Measurements from ENCODE around the gene RAD21L1.

The RAD21L1 gene

DNA sequence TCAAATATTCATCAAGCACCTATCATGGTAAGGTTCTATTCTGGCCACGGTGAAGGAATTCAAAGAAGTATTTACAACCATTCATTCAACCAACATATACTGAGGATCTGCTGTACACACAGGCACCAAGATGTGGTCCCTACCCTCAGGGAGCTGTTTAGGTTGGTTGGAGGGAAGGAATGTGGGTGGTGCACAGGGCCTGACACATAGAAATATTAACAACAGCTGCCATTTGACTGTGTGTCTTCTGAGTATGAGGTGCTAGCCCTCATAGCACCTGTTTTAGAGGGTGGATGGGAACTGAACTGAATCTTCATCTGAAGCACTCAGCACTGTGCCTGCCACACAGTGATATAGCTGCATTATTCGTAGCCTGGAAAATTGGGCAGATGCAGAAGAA is 47.5 kb downstream of the RAD21L1 start:
- DNase-seq (ENCODE audit: low spot score) = no peak

DNA sequence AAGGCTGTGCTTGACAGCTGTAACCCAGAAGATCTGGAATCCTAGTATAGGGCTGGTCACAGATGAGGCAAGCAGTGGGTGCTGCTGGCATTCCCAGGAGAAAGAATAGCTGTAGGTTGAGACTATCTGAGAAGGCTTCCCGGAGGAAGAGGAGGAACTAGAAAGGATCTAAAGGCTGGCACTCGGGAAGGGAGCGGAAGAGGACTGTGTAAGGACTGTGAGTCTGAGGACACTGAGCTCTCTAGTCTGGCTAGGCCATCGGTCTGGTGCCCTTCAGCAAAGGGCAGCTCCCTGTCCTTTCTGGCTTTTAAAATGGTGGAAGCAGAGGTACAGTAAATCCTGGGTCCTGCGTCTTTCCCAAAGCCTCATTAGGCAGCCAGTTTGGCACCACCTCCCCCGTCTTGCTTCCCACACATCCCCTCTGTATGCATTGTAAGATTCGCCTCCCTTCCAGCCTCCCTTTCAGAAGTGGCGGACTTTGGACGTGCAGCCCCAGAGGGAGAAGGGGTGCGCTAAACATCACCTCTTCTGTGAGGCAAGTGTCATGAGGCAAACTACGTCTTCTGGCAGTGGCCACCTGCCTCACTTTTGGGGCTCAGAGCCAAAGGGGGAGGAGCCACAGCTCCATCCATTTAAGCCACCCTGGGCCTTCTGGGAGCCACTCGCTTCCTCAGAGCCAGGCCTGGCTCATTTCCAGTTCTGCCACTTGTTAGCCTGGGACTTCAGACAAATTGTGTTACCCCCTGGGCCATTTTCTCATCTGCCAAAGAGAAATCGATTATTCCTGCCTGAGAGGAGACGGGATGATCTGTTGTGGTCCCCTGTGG is 48.9 kb downstream of the RAD21L1 start:
- DNase-seq (ENCODE audit: low spot score) = no peak

DNA sequence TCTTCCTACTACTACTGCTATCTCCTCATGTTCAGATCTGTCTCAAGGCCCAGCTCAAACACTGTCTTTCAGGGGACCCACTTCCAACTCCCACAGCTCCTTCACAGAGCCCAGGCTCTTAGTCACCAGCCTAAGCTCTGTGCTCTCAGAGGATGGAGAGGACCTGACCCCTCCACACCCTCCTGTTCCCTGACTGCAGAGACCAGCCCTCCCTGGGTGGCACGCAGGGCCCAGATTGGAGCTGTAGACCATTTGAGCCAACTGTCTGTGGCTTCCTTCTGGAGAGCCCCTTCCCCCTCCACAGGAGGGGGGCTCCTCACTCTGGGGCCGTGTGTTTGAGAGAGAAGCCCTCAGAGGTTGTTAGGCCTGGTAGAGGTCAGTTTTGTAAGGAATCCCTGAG is 50.1 kb downstream of the RAD21L1 start:
- DNase-seq (ENCODE audit: low spot score) = no peak

DNA sequence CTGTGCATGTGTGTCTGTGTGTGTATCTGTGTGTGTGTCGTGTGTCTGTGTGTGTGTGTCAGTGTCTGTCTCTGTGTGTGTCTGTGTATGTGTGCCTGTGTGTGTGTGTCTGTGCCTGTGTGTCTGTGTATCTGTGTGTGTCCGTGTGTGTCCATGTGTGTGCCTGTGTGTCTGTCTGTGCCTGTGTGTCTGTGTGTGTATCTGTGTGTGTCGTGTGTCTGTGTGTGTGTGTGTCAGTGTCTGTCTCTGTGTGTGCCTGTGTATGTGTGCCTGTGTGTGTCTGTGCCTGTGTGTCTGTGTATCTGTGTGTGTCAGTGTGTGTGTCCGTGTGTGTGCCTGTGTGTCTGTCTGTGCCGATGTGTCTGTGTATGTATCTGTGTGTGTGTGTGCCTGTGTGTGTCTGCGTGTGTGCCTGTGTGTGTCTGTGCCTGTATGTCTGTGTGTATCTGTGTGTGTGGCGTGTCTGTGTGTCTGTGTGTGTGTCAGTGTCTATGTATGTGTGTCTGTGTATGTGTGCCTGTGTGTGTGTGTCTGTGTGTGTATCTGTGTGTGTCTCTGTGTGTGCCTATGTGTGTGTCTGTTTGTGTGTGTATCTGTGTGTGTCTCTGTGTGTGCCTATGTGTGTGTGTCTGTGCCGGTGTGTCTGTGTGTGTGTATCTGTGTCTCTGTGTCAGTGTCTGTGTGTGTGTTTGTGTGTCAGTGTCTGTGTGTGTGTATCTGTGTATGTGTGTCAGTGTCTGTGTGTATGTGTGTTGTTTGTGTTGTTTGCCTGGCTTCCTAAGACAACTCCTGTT is 51.9 kb downstream of the RAD21L1 start:
- no peak for DNase-seq (ENCODE audit: low spot score)

DNA sequence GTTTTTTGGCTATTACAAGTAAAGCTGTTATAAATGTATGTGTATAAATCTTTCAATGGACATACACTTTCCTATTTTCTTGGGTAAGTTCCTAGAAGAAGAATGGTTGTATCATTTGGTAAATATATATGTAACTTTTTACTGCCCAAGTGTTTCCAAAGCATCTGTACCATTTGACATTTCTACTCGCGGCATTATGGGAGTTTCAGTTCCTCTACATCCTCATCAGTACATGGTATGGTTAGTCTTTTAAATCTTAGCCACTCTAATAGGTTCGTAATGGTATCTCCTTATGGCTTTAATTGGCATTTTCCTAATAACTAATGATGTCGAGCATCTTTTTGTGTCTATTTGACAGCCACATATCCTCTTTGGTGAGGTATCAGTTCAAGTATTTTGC is 53.1 kb downstream of the RAD21L1 start:
- DNase-seq (ENCODE audit: low spot score) = no peak

DNA sequence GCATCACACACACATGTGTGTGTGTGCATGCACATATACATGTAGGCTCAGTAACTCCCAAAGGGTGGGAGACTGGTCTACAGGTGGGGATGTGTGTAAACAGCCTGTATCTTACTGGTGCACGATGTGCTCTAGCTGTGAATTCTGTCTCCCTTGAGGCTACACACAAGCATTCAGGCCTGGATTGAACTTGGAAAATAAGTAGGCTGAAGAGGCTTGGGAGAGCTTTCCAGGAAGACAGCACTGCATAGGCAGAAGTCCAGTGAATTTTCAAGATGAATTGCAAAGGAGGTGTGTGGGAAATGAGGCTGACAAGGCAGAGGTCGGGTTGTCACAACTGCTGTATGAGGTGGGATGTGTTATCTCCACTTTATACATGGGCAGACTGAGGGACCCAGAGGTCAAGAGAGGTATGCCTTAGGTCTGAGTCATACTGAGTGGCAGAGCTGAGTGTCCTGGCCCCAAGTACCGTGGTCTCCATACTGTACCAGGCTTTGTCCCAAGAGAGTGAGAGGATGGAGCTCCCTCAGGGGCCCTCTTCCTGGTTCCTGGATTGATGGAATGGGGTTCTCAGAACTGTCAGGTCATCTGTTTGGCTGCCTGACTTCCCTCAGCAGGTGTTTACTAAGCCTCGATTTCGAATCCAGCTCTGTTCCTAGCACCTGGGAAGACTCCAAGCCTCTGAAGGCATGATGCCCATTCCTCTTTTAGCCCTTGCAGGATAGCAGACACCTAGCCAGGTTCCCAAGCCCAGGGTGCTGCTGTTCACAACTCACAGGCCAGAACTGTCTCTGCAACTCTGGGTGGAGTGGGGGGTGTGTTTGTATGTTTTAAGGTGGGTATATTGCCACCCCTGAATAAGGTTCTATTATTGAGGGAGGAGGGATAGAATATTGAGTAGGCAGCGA is 54.6 kb downstream of the RAD21L1 start:
- no peak for DNase-seq (ENCODE audit: low spot score)

DNA sequence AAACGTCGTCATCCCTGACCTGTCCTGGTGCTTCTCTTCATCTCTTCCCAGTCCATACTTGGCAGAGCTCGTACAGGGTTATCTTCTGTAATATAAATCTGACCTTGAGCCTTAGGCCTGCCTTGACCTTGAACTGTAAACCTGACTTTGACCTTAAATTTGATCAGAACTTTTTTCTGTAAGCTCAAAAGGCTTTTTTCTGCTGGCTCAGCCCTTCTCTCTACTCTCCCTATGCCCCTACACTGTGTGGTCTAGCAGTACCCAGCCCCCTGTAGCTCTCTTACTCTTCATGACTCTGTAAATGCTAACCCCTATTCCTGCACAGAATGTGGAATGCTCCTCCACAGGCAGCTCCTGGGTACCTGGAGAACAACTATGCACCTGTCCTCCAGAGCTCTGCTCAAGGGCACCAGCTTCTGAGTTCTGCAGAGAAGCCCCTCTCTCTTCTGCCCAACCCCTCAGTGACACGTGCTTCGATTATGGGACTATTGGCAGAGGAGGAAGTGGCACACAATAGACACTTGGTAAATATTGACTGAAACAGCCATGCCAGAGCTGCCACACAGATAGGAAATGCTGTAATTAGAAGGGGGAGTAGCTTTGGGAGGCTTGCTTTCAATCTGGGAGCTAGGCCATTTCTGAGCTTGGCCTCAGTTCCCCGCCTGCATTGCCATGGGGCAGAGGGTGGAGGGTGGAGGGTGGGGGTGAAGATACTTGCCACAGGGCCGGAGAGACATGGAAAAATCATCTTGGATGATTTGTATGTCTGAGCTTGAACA is 55.6 kb downstream of the RAD21L1 start:
- no peak for DNase-seq (ENCODE audit: low spot score)

DNA sequence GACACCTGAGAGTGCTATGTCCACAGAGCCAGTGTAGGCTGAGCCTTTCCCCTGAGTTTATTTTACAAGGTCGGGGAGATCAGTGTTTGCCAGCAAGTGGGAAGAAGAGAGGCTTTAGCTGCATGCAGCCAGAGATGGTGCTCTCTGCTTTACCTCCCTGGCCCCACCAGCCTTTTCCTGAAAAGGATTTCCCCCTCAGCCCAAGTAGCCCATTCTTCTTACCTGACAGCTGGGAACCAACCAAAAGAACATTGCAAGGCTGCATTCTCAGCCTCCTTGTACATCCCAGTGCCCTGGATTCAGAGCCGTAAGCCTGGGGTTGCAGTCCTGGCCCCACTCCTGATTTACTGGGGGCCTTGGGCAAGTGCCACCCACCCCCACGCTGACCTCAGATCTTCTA is 57.1 kb downstream of the RAD21L1 start:
- DNase-seq (ENCODE audit: low spot score) = no peak

DNA sequence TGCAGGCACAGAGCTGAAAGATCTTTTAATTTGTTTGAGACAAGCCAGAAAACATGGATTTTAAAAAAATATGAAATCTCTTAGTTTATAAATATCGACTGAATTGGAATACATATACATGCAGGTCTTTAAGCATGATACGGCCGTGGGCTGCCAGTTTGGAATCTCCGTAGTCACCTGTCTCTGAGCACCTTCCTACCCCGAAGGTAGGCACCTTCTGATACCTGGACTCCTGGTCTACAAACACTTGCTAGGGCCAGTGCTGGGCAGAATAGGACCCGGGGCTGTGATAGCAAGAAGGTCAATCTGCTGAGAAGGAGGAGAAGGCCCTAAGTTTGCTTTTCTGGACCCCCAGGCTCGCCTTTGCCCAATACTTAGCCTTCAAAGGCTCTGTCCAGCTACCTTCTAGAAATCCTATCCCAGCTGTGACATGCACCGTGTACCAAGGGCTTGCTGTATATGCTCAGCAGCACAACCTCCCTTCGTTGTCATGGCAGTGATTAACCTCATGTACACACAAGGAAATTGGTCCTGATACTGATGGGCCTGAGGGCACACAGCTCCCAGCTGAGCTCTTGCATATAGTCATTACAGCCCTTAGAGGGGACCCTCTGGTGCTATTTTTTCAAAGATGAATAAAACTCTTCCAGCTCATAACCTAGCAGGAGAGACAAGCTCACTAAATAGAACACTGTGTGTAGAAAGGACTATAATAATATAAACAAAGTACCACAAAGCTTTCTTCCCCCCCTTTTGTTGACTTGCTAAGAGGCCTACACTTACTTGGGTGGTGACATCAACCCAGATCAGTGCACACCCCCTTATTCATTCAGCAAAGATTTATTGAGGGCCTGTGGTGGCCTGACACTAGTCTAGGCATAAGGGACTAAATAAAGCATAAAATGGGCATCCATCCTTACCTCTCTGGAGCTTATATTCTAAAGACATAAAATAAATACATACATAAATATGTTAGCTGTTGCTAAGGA is 58.0 kb downstream of the RAD21L1 start:
- no peak for DNase-seq (ENCODE audit: low spot score)

DNA sequence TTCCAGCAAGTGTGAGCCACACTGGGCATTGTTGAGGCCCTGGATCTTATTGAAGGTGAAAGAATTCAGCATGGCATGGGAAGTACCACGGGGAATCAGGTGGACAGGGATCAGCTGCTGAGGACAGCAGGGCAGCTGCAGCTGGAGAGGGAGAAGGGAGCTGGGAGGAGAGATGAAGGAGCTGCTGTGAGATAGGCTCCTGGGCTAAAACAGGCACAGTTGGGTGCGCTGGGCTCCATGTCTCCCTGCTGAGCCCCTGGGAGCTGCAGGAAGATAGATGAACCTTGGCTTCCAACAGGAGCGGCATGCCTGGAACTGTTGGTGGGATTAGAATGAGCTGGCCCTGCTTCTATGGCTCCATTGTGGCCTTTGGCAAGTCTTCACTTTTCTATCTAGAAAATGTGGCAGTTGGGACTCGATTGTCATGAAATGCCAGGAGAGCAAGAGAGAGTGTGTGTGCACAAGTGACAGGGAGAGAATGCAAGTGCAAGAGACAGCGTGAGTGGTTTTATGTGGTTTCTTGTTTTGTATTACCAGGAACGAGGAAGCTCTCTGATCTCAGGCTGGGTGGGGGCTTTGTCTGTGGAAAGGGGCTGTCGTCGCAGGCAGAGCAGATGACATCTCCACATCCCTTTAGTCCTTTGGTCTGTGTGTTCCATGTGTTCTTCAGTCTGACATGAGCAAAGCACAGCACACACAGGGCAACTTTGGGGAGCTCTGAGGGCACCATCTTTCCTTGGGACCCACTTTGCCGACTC is 60.6 kb downstream of the RAD21L1 start:
- DNase-seq (ENCODE audit: low spot score) = no peak

DNA sequence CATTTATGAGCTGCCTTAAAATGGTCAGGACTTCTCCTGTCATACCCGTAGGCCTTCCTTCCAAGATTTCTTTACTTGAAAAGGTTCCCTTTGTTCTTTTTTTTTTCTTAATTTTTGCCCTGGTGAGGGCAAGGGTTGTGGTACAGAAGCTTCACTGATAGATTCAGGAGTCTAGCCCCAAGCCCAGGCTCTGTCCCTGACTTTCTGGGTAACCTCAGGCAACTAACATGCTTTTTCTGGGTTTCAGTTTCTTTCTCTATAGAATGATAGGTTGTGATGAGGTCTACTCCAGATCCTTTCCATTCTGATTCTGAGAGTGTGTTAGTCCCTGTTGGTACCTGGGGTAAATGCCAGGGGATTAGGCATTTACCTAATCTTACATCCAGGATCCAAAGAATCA is 61.5 kb downstream of the RAD21L1 start:
- DNase-seq (ENCODE audit: low spot score) = no peak

DNA sequence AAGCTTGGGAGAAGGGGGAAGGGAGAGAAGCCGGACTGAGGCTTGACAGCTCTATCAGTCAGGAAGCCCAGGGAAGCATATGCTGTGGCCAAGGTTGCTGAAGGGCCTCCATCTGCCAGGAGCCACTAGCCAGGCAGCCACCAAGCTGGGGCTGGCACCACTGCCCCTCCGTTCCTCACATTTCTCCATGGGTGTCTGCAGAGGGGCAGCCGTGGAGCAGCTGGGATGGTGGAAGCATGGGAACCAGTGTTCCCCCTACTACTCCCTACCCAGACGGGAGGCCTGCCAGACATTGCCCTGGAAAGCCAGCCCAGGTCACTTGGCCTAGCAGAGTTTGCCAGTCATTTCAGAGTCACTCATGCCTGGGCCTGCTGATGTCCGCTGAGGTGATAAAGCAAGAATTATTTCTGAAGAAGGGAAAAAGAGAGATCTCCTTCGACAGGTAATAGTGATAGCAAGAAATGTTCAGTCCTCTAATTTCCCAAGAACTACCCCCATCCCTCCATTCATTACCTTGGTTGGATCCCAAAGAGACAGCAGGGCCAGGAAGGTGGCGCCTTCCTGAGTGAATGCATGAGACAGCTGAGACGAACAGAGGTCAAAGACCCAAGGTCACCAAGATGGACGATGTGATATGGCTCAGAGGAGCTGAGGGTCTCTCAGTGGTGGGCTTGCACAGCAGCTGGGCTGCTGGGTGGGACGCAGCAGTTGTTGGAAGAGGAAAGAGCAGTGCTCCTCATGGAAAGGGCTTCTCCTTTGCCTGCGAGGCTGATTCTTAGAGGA is 62.1 kb downstream of the RAD21L1 start:
- DNase-seq (ENCODE audit: low spot score) = no peak

DNA sequence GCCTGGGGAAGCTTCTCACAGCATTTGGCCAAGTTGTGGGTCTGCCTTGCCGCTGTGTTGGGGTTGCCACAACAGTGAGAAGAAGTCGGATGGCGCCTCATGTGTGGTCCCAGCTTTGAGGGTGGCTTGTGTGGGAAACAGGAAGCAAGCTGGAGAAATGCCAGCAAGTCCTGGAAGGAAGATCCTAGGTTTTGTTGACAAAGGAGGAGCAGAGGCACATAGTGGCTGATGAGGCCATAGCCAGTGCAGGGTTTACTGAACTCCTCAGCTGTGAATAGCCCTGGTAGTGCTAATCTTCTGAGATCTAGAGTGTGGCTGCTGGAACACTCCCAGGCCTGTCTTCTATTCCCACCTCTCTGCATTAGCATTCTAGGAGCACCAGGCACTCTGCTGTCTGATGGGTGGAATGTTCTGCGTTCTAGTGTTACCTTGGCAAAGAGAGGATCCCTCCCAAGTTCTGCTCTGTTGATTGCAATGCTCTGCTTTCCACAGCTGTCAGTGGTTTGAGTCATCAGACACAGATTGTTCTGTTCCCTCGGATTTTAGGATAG is 65.4 kb downstream of the RAD21L1 start:
- no peak for DNase-seq (ENCODE audit: low spot score)

DNA sequence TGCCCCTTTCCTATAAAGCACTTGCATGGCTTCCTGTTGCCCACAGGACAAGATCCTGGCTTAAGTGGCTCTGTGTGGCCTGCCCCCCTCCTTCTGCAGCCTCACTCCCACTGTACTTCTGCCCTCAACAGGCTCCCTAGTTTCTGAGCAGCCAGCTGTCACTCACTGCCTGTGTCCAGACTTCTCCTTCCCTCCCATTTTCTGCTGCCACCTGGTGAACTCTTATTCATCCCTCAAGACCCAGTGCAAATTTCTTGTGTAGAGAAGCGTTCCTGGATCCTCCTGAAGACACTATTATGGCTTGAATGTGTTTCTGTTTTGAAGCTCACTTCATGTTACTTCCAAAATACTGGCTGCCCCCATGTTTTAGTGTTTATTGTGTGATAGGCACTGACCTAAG is 66.8 kb downstream of the RAD21L1 start:
- DNase-seq (ENCODE audit: low spot score) = no peak

DNA sequence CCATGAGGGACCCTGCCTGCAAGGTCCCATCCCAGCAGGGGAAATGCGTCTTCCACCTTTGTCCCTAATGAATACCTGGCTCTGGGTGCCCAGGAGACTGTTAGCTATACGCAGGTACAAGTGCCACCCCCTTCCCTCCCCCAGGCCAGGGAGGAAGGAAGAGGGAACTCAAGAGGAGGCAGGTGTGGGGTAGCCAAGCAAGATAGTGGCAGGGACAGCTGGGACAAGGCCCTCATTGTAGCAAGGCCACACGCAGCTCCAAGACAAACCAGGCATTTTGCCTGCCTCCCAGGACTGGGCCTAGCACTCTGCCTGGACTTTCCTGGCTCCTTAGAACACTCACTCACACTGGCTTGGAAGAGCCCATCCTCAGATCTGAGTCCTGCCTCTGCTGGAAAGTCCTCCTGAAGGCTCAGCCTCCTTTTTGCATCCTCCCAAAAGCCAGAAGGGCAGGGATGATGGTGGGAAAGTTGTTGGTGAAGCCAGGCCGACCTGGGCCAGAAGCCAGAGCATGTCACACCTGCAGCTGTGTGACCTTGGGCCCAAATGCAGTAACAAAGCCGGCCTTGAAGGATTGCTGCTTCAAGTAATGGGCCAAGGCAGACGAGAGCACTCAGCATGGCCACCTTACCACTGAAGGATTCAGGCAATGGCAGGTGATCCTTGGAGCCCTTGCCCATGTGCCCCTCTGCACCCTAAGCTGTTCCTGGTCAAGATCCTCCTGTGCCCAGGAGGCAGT is 68.0 kb downstream of the RAD21L1 start:
- DNase-seq (ENCODE audit: low spot score) = no peak

DNA sequence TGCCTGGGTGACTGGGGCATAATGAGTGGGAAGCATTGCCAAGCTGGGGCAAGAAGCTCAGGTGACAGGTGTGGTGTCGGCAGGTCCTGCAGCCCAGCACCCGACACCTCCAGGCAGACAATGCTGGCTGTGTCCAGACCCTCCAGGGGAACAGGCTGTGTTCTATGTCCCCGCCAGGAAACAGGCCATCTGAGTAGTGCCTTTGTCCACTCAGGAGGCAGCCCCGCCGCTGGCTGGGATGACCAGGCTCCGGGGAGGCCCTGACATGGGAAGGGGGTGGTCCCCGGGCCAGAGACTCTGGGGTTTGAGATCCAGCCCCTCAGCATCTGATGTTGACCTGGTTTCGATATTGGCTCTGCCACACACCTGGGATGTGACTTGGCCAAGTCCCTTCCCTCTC is 68.7 kb downstream of the RAD21L1 start:
- no peak for DNase-seq (ENCODE audit: low spot score)

DNA sequence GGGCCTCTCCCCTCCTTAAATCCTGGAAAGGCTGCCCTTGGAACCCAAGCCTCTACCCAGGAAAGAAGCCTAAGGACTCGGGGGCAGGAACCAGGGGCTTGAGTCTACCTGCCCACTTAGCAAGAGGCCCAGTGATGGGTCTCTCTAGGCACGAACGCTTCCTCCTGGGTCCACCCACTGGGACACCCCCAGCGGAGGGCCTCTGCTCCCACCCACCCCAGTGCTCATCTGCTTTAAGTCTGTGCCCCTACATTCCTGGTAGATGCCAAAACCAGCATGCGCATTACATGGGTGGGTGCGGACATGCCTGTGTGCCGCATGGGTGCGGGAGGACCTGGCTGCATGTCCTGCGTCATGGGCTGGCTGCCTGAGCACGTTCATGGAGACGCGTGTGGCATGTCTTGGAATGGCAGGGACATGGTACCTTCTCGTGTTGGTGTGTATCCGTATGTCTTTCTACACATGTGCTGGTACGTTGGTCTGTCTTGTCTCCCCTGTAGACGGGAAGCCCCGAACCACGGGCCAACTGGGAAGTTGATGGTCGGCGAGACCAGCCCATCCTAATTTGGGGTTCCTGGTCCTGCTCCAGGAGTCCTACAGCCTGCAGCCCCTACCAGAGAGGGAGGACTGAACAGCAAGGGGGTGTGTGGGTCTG is 69.6 kb downstream of the RAD21L1 start:
- DNase-seq (ENCODE audit: low spot score) = no peak

All from germinal center (tissue), 1 donor.